Mesenchymal stem cell (in vitro differentiated cells and primary cell): ENCODE data around the gene ING3. TPM values are rescaled to one million over a fixed set of nuclear protein-coding genes. Genes with fewer than 3 reads are reported as not detected.

ENCODE experiments used
- DNase-seq: peaks from one replicate; pipeline ENCODE4 v3.0.0-alpha.2; 2013
- H2AFZ ChIP-seq: one replicate; pipeline ENCODE4 v1.6.1; 2013; ENCODE audit warnings: low read depth, mild to moderate bottlenecking, control low read depth, inconsistent platforms, low read length, moderate library complexity
- H2AK5ac ChIP-seq: 2 replicates; pipeline ENCODE4 v1.6.1; 2013; ENCODE audit warnings: low read length, moderate library complexity, mild to moderate bottlenecking, inconsistent platforms; ENCODE audit not compliant: severe bottlenecking
- H2BK120ac ChIP-seq: one replicate; pipeline ENCODE4 v1.6.1; 2013; ENCODE audit warnings: low read depth, mild to moderate bottlenecking, inconsistent platforms, low read length, moderate library complexity
- H2BK12ac ChIP-seq, 2 experiments: one replicate each; pipeline ENCODE4 v1.6.1; 2013; ENCODE audit warnings: inconsistent platforms in 2 of 2, low read length in 2 of 2, mild to moderate bottlenecking in 2 of 2, moderate library complexity in 2 of 2, control low read depth in 1 of 2
- H2BK15ac ChIP-seq: one replicate; pipeline ENCODE4 v1.6.1; 2013; ENCODE audit warnings: mild to moderate bottlenecking, low read depth, inconsistent platforms; ENCODE audit not compliant: poor library complexity, severe bottlenecking
- H2BK5ac ChIP-seq: 2 replicates; pipeline ENCODE4 v1.6.1; 2013; ENCODE audit warnings: low read depth, mild to moderate bottlenecking, low read length, control low read depth, inconsistent platforms; ENCODE audit not compliant: poor library complexity, severe bottlenecking
- H3K14ac ChIP-seq, 2 experiments: one replicate each; pipeline ENCODE4 v1.6.1; 2013; ENCODE audit warnings: inconsistent platforms in 2 of 2, low read length in 2 of 2, control low read depth in 1 of 2, mild to moderate bottlenecking in 1 of 2, moderate library complexity in 1 of 2
- H3K18ac ChIP-seq, 2 experiments: one replicate each; pipeline ENCODE4 v1.6.1; 2013; ENCODE audit warnings: inconsistent platforms in 2 of 2, low read length in 2 of 2, control low read depth in 1 of 2, low read depth in 1 of 2, mild to moderate bottlenecking in 1 of 2
- H3K23ac ChIP-seq, 2 experiments: one replicate each; pipeline ENCODE4 v1.6.1; 2013; ENCODE audit warnings: inconsistent platforms in 2 of 2, low read length in 2 of 2, mild to moderate bottlenecking in 2 of 2, moderate library complexity in 2 of 2, control low read depth in 1 of 2
- H3K27ac ChIP-seq: 2 replicates; pipeline ENCODE4 v1.5.1; 2013; ENCODE audit warnings: mild to moderate bottlenecking, moderate library complexity, low read length, control low read depth, inconsistent platforms; ENCODE audit not compliant: poor library complexity, severe bottlenecking
- H3K27me3 ChIP-seq, 2 experiments: 2 replicates each; pipeline versions ENCODE4 v1.6.1 to v1.7.0; 2013; ENCODE audit warnings: low read length in 2 of 2, mild to moderate bottlenecking in 2 of 2, moderate library complexity in 2 of 2, control low read depth in 1 of 2, inconsistent platforms in 1 of 2; ENCODE audit not compliant: control insufficient read depth in 1 of 2, insufficient read depth in 1 of 2
- H3K36me3 ChIP-seq, 2 experiments: 2 replicates each; pipeline versions ENCODE4 v1.6.1 to v1.7.0; 2013; ENCODE audit warnings: low read length in 2 of 2, control low read depth in 1 of 2, inconsistent platforms in 1 of 2, low read depth in 1 of 2, mild to moderate bottlenecking in 1 of 2; ENCODE audit not compliant: insufficient read depth in 2 of 2, control insufficient read depth in 1 of 2
- H3K4ac ChIP-seq, 2 experiments: one replicate each; pipeline ENCODE4 v1.6.1; 2013; ENCODE audit warnings: inconsistent platforms in 2 of 2, low read length in 2 of 2, mild to moderate bottlenecking in 2 of 2, moderate library complexity in 2 of 2, control low read depth in 1 of 2, low read depth in 1 of 2
- H3K4me1 ChIP-seq: 2 replicates; pipeline ENCODE4 v1.6.1; 2013; ENCODE audit warnings: low read depth, low read length, control low read depth; ENCODE audit not compliant: control insufficient read depth, insufficient read depth
- H3K4me2 ChIP-seq: 2 replicates; pipeline ENCODE4 v1.6.1; 2013; ENCODE audit warnings: low read length, mild to moderate bottlenecking, inconsistent platforms; ENCODE audit not compliant: poor library complexity, severe bottlenecking
- H3K4me3 ChIP-seq, 2 experiments: 2 replicates each; pipeline versions ENCODE4 v1.5.1 to v1.7.0; 2013; ENCODE audit warnings: low read length in 2 of 2, mild to moderate bottlenecking in 2 of 2, control low read depth in 1 of 2, low read depth in 1 of 2; ENCODE audit not compliant: insufficient read depth in 1 of 2
- H3K79me1 ChIP-seq: replicated peaks from 2 replicates; pipeline ENCODE4 v1.6.1; 2013; ENCODE audit warnings: mild to moderate bottlenecking, control low read depth, low read length, inconsistent platforms; ENCODE audit not compliant: poor library complexity, severe bottlenecking
- H3K9ac ChIP-seq: 2 replicates; pipeline ENCODE4 v1.7.0; 2013; ENCODE audit warnings: mild to moderate bottlenecking, low read length, moderate library complexity
- H3K9me3 ChIP-seq: 2 replicates; pipeline ENCODE4 v1.7.0; 2013; ENCODE audit warnings: mild to moderate bottlenecking, low read length; ENCODE audit not compliant: control insufficient read depth
- H4K8ac ChIP-seq: one replicate; pipeline ENCODE4 v1.6.1; 2013; ENCODE audit warnings: inconsistent platforms, mild to moderate bottlenecking, low read length, moderate library complexity
- H4K91ac ChIP-seq: one replicate; pipeline ENCODE4 v1.6.1; 2013; ENCODE audit warnings: mild to moderate bottlenecking, low read length, inconsistent platforms
- WGBS: methylation state at CpG from one replicate; pipeline ENCODE4 v1.1.7; 2013; ENCODE audit warnings: mixed read lengths; 5-methylcytosine and 5-hydroxymethylcytosine counted together
- small RNA-seq: library from polyadenylated mRNA; stranded (forward); fragments of <200 nt; extraction: miRNeasy Mini kit (QIAGEN cat#:217004); gene quantifications from one replicate; pipeline ENCODE3, GENCODE V24; 2013; ENCODE audit warnings: low read depth

The ING3 gene

GRCh38 chr7:121026577-121027111, 76.1 kb downstream of the ING3 start:
- Histone ChIP-seq H3K4me2 (no peak overlapping the region), H2BK15ac (no peak overlapping the region), H3K4me3 (no peak overlapping the region), H2AK5ac (no peak overlapping the region), H2BK120ac (no peak overlapping the region), H4K91ac (no peak overlapping the region), H3K18ac (no peak overlapping the region), H3K14ac (no peak overlapping the region), H2BK12ac (no peak overlapping the region), H3K27me3 (no peaks in the 10 kb centered on the region), H2BK5ac (no peak overlapping the region), H2AFZ (no peak overlapping the region), H3K36me3 (no peaks in the 10 kb centered on the region), H3K9me3 (no peaks in the 10 kb centered on the region), H3K79me1 (no peaks in the 10 kb centered on the region), H3K27ac (no peak overlapping the region), H3K4ac (no peak overlapping the region), H3K4me1 (no peaks in the 10 kb centered on the region), H3K23ac (no peak overlapping the region), H4K8ac (no peak overlapping the region), H3K9ac (no peak overlapping the region)
- no peak for DNase-seq
- 100% methylated on average over 3 of the region's 3 CpGs for WGBS

Small RNAs within 50 kb of the gene (small RNA-seq; reads per million reads assigned to genes)
- not detected for gene RNA5SP240
